GM10248 (cell line): ENCODE measurements around the gene ARL11.

Source experiments
- CTCF ChIA-PET: fragments of 300-600 bp; sonication (Branson Sonifier 250); formaldehyde crosslinking; extraction: SDS; loops from one replicate; lab custom pipeline; 2021; ENCODE audit warnings: antibody characterized with exemption; lab: Yijun Ruan, JAX
- POLR2A ChIA-PET: fragments of 350-650 bp; sonication (Branson Sonifier 250); formaldehyde crosslinking; extraction: SDS; loops from one replicate; lab custom pipeline; 2020; ENCODE audit warnings: antibody characterized with exemption; lab: Yijun Ruan, JAX
- DNase-seq: peaks from one replicate; pipeline ENCODE4 v3.0.0; 2012; ENCODE audit errors: extremely low spot score
- CTCF ChIP-seq: IDR thresholded peaks from 2 replicates; pipeline ENCODE4 v1.5.1; 2012; ENCODE audit warnings: mild to moderate bottlenecking, low read depth; ENCODE audit errors: extremely low read depth, missing control alignments, control extremely low read depth

ARL11 gene

GRCh38 chr13:49635599-49636433 lies 7.5 kb downstream of the ARL11 start:
- TF ChIP-seq CTCF = no peak
- CTCF ChIA-PET = interaction anchor here (1.1 kb wide), 1 partner anchor 11 kb away, joined by 4 read pairs; no protein-coding TSS in a partner anchor
- DNase-seq = no peak
- POLR2A ChIA-PET = no interaction called here

DNA sequence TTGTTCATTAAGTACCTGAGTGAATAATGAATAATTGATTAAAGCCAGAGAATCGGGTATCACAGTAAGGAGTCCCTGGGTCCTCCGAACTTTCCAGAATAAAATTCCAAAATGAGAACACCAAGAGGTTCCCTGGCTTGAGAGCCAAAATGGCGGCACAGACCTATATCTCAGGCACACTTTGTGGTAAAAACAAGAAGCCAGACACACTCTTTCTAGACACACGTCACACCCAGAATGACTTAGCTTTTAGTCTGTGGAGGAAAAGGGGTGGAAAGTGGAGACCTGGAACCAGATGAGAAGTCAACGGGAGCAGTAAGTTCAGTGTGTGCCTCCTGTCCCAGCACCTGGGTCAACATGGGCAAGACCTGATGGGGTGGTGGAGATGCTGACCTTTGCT lies 8.4 kb downstream of the ARL11 start:
- no peak for TF ChIP-seq CTCF
- DNase-seq = no peak
- CTCF ChIA-PET = no interaction called here
- POLR2A ChIA-PET = no interaction called here

DNA sequence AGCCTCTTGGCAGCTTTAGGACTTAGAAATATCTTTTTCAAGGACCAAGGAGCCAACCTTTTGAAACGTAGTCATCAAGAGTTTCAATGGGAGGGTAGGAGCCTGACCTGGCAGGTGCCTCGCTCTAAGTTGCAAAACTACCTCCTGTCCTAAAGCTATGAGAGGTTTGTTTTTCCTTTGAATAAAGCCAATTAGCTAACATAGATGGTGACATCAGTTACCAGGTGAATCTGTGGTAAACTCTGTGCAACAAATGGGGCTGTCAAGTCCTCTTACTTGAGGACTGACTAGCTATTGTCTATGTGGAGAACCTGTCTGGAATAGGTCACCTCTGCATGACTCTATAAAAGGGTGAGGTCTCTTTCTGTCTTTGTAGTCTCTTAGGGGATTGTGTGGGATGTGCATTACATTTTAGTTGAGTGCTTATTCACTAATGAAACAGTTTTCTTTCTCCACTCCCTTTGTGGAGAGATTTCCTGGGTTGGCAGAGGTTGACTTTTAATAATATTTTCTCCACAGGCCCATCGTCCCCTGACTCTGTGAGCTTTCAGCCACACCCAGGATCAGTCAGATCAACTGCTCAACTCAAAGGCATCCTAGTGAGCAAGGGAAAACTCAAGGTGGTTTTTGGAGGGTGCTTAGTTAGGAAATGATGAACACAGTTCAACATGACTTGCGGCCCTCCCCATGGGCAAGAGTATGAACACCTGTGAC lies 9.9 kb downstream of the ARL11 start:
- DNase-seq = no peak
- CTCF ChIA-PET = interaction anchor here (0.9 to 2.0 kb wide), 4 partner anchors 10 to 298 kb away, joined by 3 to 7 read pairs (median 4); partner anchors contain the start of genes ARL11 and SPRYD7
- POLR2A ChIA-PET = no interaction called here
- no peak for TF ChIP-seq CTCF

- ChIA-PET CTCF (interaction anchor here (1.4 to 2.0 kb wide), 3 partner anchors 9 to 298 kb away, joined by 3 to 7 read pairs (median 3); partner anchors contain the start of gene SPRYD7), POLR2A (no interaction called here)
- DNase-seq = no peak
- no peak for TF ChIP-seq CTCF
These were observed 10.4 kb downstream of the ARL11 start for GRCh38 chr13:49638744-49639072.

- CTCF ChIA-PET = interaction anchor here (1.3 to 1.8 kb wide), 2 partner anchors 13 to 14 kb away, joined by 3 to 4 read pairs; partner anchors contain the start of gene ARL11
- no peak for TF ChIP-seq CTCF
- no peak for DNase-seq
- POLR2A ChIA-PET = no interaction called here
These were observed 13.5 kb downstream of the ARL11 start for GRCh38 chr13:49641801-49642291.

GRCh38 chr13:49643035-49643646 lies 14.8 kb downstream of the ARL11 start:
- ChIA-PET POLR2A (no interaction called here), CTCF (no interaction called here)
- no peak for TF ChIP-seq CTCF
- peak; percentile 34 for DNase-seq
